ENCODE data around the gene NARS2.

Gene NARS2

GRCh38 chr11:78499971-78500370, 74.7 kb downstream of the NARS2 start:
- DNase-seq (ENCODE audit: extremely low read depth, low read depth), result no peak
- no peak for TF ChIP-seq CTCF (IDR thresholded peaks at IDR 0.05; ENCODE audit: low read depth, low read length)

DNA sequence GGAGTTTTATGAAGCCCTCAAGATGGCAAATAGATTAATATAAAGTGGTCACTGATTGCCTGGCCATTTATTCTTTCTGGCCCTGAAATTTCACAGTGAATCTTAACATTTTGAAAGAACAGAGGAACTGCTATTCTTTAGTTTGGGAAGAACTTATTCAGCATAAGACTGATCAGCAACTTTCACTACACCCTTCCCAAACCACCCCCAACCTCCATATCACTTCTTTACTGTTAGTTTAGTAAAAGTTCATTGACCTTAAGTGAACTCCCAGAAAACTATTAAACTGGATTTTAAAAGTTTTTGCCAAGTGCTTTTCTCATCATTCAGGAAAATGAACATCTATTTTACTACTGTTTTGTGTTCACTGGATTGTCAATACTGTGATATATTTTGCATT, 77.4 kb downstream of the NARS2 start:
- no peak for TF ChIP-seq CTCF (IDR thresholded peaks at IDR 0.05; ENCODE audit: low read depth, low read length)
- DNase-seq (ENCODE audit: extremely low read depth, low read depth), result no peak

- TF ChIP-seq CTCF (IDR thresholded peaks at IDR 0.05; ENCODE audit: low read depth, low read length), result no peak
- DNase-seq (ENCODE audit: extremely low read depth, low read depth), result no peak
Observed at GRCh38 chr11:78493413-78493975, 81.2 kb downstream of the NARS2 start.

- TF ChIP-seq CTCF (IDR thresholded peaks at IDR 0.05; ENCODE audit: low read depth, low read length), result no peak
- no peak for DNase-seq (ENCODE audit: extremely low read depth, low read depth)
Observed at GRCh38 chr11:78492973-78493372, 81.7 kb downstream of the NARS2 start.

DNA sequence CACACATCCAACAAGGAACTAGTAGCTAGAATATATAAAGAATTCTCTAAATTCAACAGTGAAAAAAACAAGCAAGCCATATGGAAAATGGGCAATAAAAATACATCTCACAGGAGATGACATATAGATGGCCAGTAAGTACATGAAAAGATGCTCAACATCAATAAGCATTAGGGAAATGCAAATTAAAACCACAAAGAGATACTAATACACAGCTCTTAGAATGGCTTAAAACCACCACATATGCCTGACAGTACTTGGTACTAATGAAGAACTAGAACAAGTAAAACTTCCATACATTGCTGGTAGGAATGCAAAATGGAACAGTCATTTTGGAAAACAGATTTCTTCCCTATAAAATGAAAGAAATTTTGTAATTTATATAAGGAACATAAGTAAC, 85.5 kb downstream of the NARS2 start:
- no peak for DNase-seq (ENCODE audit: extremely low read depth, low read depth)
- TF ChIP-seq CTCF (IDR thresholded peaks at IDR 0.05; ENCODE audit: low read depth, low read length), result no peak

- no peak for DNase-seq (ENCODE audit: extremely low read depth, low read depth)
- no peak for TF ChIP-seq CTCF (IDR thresholded peaks at IDR 0.05; ENCODE audit: low read depth, low read length)
Observed at GRCh38 chr11:78478536-78478935, 96.1 kb downstream of the NARS2 start.

DNA sequence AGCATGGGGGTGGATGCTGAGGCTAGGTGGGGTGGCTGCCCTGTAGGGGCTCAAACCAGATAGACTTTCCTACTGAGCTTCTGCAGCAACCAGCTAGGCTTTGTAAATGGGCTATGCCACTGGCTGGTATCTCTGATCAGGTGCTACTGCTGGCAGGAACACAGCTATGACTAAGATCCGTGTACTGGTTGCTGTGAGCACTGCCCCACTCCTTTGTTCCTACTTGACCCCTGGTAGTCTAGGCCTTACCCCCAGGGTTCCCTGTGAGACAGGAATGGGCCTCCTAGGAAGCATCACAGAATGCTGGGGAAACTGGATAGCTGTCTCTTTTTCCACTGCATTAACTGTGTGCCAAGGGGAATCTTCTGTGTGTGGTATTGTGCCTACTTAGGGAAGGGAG, 98.6 kb downstream of the NARS2 start:
- TF ChIP-seq CTCF (IDR thresholded peaks at IDR 0.05; ENCODE audit: low read depth, low read length), result no peak
- no peak for DNase-seq (ENCODE audit: extremely low read depth, low read depth)

All from AG09319 (cell line).